Breast epithelium (tissue), 3 donors: ENCODE results near the gene TM4SF4.

Source experiments
- CTCF ChIP-seq, 3 donors: fragments of 450-650 bp; IDR thresholded peaks; one replicate each; pipeline ENCODE4 v1.5.1; 2016 to 2017; ENCODE audit warnings: antibody characterized with exemption in 3 of 3, mild to moderate bottlenecking in 3 of 3, moderate library complexity in 3 of 3
- POLR2A ChIP-seq: fragments of 450-650 bp; IDR thresholded peaks from one replicate; pipeline ENCODE4 v1.6.1; 2016; ENCODE audit warnings: antibody characterized with exemption, mild to moderate bottlenecking, moderate library complexity
- POLR2AphosphoS5 ChIP-seq, 3 donors: sonication (generic); formaldehyde crosslinking; IDR thresholded peaks; one replicate each; pipeline ENCODE4 v1.6.1; 2017; ENCODE audit warnings: antibody characterized with exemption in 3 of 3

GRCh38 chr3:149534671-149535332, 60.3 kb downstream of the TM4SF4 start:
- TF ChIP-seq POLR2AphosphoS5 (IDR thresholded peaks at IDR 0.05) (no peak), CTCF (IDR thresholded peaks at IDR 0.05) (no peak), POLR2A (no peak)
